Tibial artery (tissue), 4 donors: Measurements from ENCODE around the gene KIF26B.

Experiments
- DNase-seq, 2 donors: peaks; one replicate each; pipeline ENCODE4 v3.0.0-alpha.2; 2019
- H3K27ac ChIP-seq, 2 donors: fragments of 200-600 bp; sonication (generic) in 1 of 2; 1 replicate in 1 of 2; 2 replicates in 1 of 2; pipeline ENCODE4 v1.5.1; 2018 to 2019; ENCODE audit warnings: mild to moderate bottlenecking in 1 of 2
- H3K27me3 ChIP-seq, 2 donors: fragments of 200-600 bp; sonication (generic) in 1 of 2; one replicate each; pipeline versions ENCODE4 v1.5.1 to v1.6.0; 2016 to 2019
- H3K36me3 ChIP-seq, 3 donors: fragments of 200-600 bp; sonication (generic) in 2 of 3; one replicate each; pipeline ENCODE4 v1.5.1; 2016 to 2019; ENCODE audit warnings: mild to moderate bottlenecking in 2 of 3
- H3K4me1 ChIP-seq, 4 donors: fragments of 200-600 bp; sonication (generic) in 2 of 4; 1 replicate in 3 of 4; 2 replicates in 1 of 4; pipeline ENCODE4 v1.5.1; 2016 to 2019
- H3K4me3 ChIP-seq, 2 donors: fragments of 200-600 bp; sonication (generic) in 1 of 2; 1 replicate in 1 of 2; 2 replicates in 1 of 2; pipeline ENCODE4 v1.5.1; 2018 to 2019; ENCODE audit warnings: mild to moderate bottlenecking in 2 of 2
- H3K9me3 ChIP-seq, 3 donors: fragments of 200-600 bp; sonication (generic) in 1 of 3; one replicate each; pipeline ENCODE4 v1.5.1; 2016 to 2019
- CTCF ChIP-seq, 2 experiments: fragments of 200-600 bp in 1 of 2; fragments of 450-650 bp in 1 of 2; IDR thresholded peaks; one replicate each; pipeline ENCODE4 v1.5.1; 2017 to 2019; ENCODE audit warnings: antibody characterized with exemption in 2 of 2, mild to moderate bottlenecking in 1 of 2, moderate library complexity in 1 of 2
- intact Hi-C: fragments of 100-400 bp; cut with DNase I; formaldehyde crosslinking; loops from one replicate; pipeline ENCODE4 v1.15.0; 2023; ENCODE audit warnings: low total_unique reads

The KIF26B gene

GRCh38 chr1:245583575-245584330 lies 429.0 kb downstream of the KIF26B start:
- no peak for TF ChIP-seq CTCF (IDR thresholded peaks at IDR 0.05)
- Histone ChIP-seq H3K27ac (no peak overlapping the region), H3K27me3 (peaks cover 0 to 4% of the 10 kb centered on the region in 2 donors), H3K9me3 (no peaks in the 10 kb centered on the region), H3K4me1 (no peaks in the 10 kb centered on the region), H3K36me3 (no peaks in the 10 kb centered on the region), H3K4me3 (no peak overlapping the region)
- intact Hi-C loops: no loop called here
- DNase-seq: no peak

DNA sequence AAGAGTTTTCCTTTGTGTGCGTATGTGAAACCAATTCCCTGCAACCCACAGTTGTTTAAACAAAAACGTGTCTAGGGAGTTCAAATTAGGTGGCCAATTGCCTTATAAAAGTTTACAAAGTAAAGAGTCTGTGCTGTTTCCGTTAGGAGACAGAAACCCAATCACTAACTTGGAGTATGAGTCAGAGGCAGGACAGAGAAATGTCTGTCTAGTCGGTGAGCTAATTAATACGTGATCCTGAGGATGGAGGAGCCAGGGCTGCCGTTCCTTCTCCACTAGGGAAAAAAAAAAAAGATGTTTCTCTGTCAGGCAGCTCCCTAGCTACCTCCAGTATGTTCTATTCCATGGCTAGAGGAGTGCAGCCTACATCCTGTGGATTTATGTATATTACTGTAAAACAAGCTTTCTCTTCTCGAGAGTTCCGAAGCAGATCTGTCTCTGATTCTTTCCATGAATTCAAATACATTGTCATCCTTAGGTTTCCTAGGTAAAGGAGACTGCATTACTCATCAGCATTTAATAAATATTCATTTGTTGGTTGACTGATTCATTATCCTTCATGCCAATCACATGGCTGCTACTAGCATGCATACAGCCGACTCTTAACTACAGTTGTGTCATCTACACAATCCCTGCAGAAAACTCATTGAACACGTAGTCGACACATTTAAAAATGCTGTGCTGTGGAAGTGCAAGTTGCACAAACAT lies 430.6 kb downstream of the KIF26B start:
- no peak for TF ChIP-seq CTCF (IDR thresholded peaks at IDR 0.05)

GRCh38 chr1:245587435-245588115 lies 432.8 kb downstream of the KIF26B start:
- no peak for DNase-seq
- Histone ChIP-seq H3K9me3 (no peaks in the 10 kb centered on the region), H3K27ac (no peak overlapping the region), H3K27me3 (peaks cover 0 to 4% of the 10 kb centered on the region in 2 donors), H3K4me1 (no peaks in the 10 kb centered on the region), H3K4me3 (no peak overlapping the region), H3K36me3 (no peaks in the 10 kb centered on the region)
- no peak for TF ChIP-seq CTCF (IDR thresholded peaks at IDR 0.05)
- intact Hi-C loops: no loop called here

More for the DNA sequence above, 430.6 kb downstream of the KIF26B start:
- H3K27me3 ChIP-seq: peaks cover 0 to 4% of the 10 kb centered on the region in 2 donors
- no peak overlapping the region for H3K27ac ChIP-seq
- H3K4me1 ChIP-seq: no peaks in the 10 kb centered on the region
- intact Hi-C loops: no loop called here
- H3K36me3 ChIP-seq: no peaks in the 10 kb centered on the region
- H3K4me3 ChIP-seq: no peak overlapping the region
- DNase-seq: no peak
- H3K9me3 ChIP-seq: no peaks in the 10 kb centered on the region

DNA sequence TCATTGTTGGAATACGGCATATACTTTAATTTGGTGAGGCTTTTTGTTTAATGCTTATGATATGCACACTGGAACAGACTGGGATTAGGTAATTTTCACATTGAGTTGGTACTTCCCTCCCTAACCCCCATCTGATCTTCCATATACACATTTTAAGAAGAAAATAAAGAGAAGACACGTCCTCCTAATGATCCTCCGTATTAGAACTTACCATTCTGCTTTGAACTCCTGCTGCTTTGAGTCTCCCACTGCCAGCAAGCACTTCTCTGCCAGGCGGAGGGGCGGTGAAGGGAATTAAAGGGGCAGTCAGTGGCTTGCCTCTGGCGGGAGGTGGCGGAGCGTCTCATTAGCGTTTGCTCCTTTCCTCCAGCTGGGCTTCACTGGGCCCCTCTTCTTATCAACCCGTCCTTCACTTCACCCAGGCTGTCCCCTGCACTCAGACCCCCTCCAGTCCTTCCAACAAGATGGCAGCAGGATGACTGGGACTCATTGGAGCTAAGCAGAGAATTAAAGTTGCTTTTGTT lies 433.4 kb downstream of the KIF26B start:
- Histone ChIP-seq H3K36me3 (no peaks in the 10 kb centered on the region), H3K27me3 (peaks cover 0 to 4% of the 10 kb centered on the region in 2 donors), H3K27ac (no peak overlapping the region), H3K9me3 (no peaks in the 10 kb centered on the region), H3K4me3 (no peak overlapping the region), H3K4me1 (no peaks in the 10 kb centered on the region)
- TF ChIP-seq CTCF (IDR thresholded peaks at IDR 0.05): no peak
- DNase-seq: no peak
- intact Hi-C loops: no loop called here

DNA sequence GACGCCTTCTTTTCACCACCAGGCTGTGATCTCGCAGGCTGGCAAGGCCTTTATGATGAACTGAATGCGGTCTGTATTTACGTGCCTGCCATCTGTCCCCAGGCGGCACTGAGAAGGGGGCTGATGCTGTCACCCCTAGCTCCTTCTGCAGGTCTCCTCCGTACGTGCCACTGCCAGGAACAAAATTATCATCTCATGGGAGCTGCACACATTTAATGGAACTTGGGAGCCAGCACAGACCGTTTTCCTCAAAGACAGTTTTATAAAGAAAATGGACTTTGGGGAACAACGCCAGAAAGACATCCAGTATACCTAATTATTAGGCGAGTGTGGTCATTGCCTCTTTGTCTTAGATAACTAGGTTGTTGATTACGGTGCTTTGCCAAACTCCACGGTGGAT lies 434.5 kb downstream of the KIF26B start:
- no peak for DNase-seq
- Histone ChIP-seq H3K4me1 (no peaks in the 10 kb centered on the region), H3K27me3 (peaks cover 0 to 4% of the 10 kb centered on the region in 2 donors), H3K36me3 (no peaks in the 10 kb centered on the region), H3K9me3 (no peaks in the 10 kb centered on the region), H3K27ac (no peak overlapping the region), H3K4me3 (no peak overlapping the region)
- no peak for TF ChIP-seq CTCF (IDR thresholded peaks at IDR 0.05)
- intact Hi-C loops: no loop called here
